LNCaP clone FGC (cell line): ENCODE results near the gene PHETA1.

Experiments
- DNase-seq: peaks from one replicate; pipeline ENCODE4 v3.0.0-alpha.2; 2011; ENCODE audit warnings: low read depth
- H3K4me3 ChIP-seq: 2 replicates; pipeline ENCODE4 v1.5.1; 2011; ENCODE audit warnings: mild to moderate bottlenecking, low read depth, low read length, control low read depth
- TF ChIP-seq, protein P1 (sequence below): IDR thresholded peaks from 2 replicates; pipeline ENCODE4 v1.5.1; 2012; ENCODE audit warnings: mild to moderate bottlenecking; ENCODE audit not compliant: control insufficient read depth, insufficient read depth; ENCODE audit errors: extremely low read depth

Gene PHETA1

DNA sequence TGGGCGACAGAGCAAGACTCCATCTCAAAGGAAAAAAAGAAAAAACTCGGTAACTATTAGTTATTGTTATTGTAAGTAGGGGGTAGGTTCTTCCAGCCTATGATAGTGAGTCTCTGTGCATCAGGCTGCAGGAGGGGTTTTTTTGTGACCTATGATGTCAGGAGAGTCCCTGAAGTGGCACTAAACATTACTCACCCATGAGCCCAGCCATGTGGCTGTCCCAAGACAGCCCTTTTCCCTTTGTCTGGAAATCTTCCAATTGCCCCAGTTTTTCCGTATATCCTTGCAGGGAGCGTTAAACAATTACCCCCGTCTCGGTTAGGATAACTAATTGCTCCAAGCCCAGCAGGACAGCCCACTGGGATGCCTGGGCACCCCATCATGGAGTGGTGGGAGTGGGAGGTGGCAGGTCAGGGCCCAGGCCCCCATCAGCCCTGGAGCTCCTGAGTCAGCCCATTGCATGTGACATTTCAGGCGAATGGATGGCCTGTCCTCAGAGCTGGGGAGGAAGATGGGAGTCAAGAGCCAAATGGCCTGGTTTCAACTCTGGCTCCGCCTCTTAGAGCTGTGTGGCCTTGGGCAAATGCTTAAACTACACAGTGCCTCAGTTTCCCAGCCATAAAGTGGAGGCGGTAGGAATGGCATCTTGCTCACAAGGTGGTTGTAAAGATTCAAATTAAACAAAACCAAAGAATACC lies 16.4 kb downstream of the PHETA1 start:
- DNase-seq: no peak
- H3K4me3 ChIP-seq: no peak overlapping the region
- TF ChIP-seq, protein P1, sequence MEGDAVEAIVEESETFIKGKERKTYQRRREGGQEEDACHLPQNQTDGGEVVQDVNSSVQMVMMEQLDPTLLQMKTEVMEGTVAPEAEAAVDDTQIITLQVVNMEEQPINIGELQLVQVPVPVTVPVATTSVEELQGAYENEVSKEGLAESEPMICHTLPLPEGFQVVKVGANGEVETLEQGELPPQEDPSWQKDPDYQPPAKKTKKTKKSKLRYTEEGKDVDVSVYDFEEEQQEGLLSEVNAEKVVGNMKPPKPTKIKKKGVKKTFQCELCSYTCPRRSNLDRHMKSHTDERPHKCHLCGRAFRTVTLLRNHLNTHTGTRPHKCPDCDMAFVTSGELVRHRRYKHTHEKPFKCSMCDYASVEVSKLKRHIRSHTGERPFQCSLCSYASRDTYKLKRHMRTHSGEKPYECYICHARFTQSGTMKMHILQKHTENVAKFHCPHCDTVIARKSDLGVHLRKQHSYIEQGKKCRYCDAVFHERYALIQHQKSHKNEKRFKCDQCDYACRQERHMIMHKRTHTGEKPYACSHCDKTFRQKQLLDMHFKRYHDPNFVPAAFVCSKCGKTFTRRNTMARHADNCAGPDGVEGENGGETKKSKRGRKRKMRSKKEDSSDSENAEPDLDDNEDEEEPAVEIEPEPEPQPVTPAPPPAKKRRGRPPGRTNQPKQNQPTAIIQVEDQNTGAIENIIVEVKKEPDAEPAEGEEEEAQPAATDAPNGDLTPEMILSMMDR: no peak

DNA sequence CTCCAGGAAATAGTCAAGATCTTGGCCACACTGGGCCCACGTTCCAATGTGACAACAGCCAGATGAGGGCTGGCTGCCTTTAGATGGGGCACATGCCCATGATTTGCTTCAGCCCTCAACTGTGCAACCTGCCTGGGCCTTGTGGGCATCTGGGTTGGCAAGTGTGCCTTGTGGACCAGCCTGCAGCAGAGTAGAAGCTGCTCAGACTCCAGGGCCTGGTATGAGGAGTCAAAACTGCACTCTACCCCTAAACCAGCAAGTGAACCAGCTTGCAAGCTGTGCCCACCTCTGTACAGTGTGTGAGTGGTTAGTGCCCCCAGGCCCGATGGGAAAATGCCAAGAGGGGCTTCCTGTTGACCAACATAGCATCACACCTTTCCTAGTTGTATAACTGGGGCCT lies 17.9 kb downstream of the PHETA1 start:
- H3K4me3 ChIP-seq: no peak overlapping the region
- DNase-seq: no peak
- TF ChIP-seq, protein P1: no peak

DNA sequence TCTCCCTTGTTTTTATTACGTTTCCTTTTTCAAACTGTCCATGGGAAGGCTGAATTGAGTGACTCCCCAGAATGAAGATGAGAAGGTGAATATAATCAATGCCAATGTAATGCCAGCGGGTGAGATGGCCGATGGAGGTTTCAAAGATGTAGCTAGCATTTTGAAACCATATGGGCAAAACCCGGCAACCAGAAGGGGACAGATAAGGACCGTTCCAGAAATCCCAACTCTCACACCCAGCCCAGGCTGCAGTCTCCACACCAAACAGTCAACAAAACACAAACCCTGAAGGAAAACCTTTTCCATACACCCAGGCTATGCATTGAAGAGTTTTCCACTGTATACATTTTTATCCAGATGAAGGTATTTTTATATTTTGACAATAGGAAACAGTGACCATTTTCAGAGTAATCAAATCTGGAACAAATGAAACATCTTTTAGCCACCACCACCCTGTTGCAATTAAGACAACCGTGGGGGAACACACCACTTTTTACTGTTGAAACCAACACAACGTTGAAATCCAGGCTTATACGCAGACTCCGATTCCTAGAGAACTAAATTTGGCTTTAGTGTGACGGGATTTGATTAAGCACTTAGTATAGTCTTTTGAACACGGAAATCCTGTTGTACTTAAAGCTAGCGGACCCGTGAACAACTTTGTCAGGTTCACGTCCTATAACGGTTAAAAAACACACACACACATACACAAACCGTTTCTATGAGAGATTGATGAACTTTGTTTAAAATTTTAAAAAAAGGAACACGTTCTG lies 19.0 kb downstream of the PHETA1 start:
- H3K4me3 ChIP-seq: no peak overlapping the region
- TF ChIP-seq, protein P1: no peak
- DNase-seq: no peak

DNA sequence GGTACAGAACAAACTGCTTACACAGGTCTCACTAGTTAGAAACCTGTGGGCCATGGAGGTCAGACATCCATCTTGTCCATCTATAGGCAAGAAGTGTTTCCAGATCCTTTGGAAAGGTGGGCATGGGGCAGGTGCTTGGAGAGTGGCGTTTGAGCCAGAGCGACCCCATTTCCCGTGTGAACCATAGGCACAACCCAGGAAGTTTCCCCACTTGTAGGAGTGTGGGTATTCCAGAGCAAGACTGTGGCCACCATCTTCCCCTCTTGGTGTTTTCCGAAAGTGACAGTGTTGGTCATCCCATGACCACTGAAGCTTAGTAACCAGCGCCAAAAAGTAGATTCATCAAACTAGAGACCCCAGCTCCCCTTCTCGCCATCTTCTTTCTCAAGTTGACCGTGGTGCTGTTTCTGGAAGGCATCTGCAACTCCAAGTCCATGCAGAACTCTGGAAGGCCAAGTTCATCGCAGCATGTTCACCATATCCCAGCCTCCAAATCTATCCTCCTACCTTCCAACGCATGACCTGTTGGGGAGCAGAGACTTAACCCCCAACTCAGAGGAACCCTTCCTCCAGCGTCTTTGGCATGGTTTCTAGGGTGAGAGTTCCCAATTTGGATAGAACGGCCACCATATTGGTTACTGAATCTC lies 19.7 kb downstream of the PHETA1 start:
- DNase-seq: no peak

DNA sequence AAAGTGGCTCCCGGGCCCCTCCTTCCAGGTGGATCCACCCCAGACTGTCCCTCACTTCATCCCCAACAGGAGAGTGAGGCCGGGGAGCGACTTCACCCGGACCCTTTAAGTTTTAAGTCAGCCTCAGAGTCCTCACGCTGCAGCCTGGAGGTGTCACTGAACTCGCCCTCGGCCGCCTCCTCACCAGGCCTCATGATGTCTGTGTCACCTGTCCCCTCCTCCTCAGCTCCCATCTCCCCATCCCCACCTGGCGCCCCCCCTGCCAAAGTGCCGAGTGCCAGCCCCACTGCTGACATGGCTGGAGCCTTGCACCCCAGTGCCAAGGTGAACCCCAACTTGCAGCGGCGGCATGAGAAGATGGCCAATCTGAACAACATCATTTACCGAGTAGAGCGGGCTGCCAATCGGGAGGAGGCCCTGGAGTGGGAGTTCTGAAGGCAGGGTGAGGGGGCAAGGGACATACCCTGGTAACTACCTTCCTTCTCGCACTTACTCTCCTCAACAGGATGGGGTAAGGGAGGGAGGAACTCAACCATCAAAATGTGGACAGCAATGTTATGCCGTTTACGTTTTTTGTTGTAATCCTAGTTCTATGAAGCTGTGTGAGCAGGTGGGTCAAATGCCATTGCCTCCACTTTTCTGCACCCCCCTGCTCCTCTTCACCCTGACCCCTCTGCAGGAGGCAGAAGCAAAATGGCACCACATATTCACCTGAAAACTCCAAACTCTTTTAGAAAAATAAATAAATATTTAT lies 20.8 kb downstream of the PHETA1 start:
- TF ChIP-seq, protein P1: no peak
- DNase-seq: no peak
- H3K4me3 ChIP-seq: no peak overlapping the region

More for the DNA sequence above, 19.7 kb downstream of the PHETA1 start:
- TF ChIP-seq, protein P1: no peak
- no peak overlapping the region for H3K4me3 ChIP-seq

DNA sequence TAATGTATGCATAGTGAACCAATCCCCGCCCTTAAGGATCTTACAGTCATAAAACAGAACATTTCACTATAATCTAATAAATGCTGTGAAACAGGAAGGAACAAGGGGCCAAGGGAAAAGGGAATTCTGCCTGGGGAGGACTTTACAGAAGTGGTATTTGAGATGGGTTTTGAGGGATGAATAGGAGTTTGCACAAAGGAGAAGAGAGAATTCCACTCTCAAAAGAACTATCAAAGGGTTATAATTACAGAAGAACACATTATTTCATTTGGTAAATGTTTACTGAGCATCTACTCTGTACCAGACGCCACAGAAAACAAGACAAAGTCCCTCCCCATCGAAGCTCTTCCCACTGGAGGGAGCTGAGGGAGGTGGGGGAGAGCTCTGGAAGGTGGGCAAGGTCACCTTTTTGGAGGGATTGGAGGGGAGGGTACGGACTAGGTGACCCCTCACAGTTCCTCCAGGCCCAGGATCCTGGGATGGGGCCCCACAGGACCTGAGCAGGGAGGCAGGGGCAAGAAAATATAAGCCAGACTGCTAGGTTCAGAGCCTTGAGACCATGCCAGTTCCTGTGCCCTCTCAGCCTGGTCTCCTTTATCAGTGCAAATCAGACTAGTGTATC lies 24.5 kb downstream of the PHETA1 start:
- TF ChIP-seq, protein P1: no peak
- DNase-seq: no peak

More for the DNA sequence above, 24.5 kb downstream of the PHETA1 start:
- no peak overlapping the region for H3K4me3 ChIP-seq
